HCT116 (cell line): Measurements from ENCODE around the gene RPH3AL. TPM values are rescaled to one million over a fixed set of nuclear protein-coding genes. Genes with fewer than 3 reads are reported as not detected.

Experiments
- ATAC-seq: fragments of 200-7000 bp; cut with Tn5 transposase; 2 replicates; pipeline ENCODE4 v1.9.1; 2020; ENCODE audit warnings: mild to moderate bottlenecking, moderate library complexity
- BruUV-seq: library from RNA; stranded (reverse); fragments of 400-500 nt; replicated peaks from 2 replicates; lab custom pipeline; 2021; lab: Mats Ljungman, UMichigan
- CTCF ChIA-PET: fragments of 300-600 bp; sonication (Branson Sonifier 250); formaldehyde crosslinking; loops from one replicate; lab custom pipeline; 2021; ENCODE audit warnings: antibody characterized with exemption; lab: Charles Lee
- POLR2A ChIA-PET: fragments of 300-600, 350-600 bp; sonication (Branson Sonifier 250); formaldehyde crosslinking; loops from one replicate; lab custom pipeline; 2021; ENCODE audit warnings: antibody characterized with exemption; lab: Charles Lee
- RAD21 ChIA-PET, 2 experiments: fragments of 300-600 bp; sonication (Branson Sonifier 250); formaldehyde crosslinking; loops; one replicate each; lab custom pipeline; 2023; ENCODE audit warnings: low total read pairs in 2 of 2; ENCODE audit not compliant: uncharacterized antibody in 2 of 2, unreplicated experiment in 2 of 2, low non-redundant PET in 1 of 2; lab: Charles Lee
- DNase-seq: peaks from one replicate; pipeline ENCODE4 v3.0.0-alpha.2; 2010; ENCODE audit warnings: low read depth, low spot score
- H2AFZ ChIP-seq: fragments of 200-600 bp; shearing (Covaris generic), sonication (generic); 2 replicates; pipeline ENCODE4 v1.6.1; 2017; ENCODE audit warnings: low read depth, mixed run types, mixed read lengths, antibody characterized with exemption, low read length; ENCODE audit not compliant: poor library complexity, severe bottlenecking
- H3K27ac ChIP-seq: 2 replicates; pipeline ENCODE4 v1.5.1; 2012; ENCODE audit warnings: low read depth, low read length
- H3K27me3 ChIP-seq: fragments of 200-600 bp; sonication (generic); 2 replicates; pipeline ENCODE4 v1.6.1; 2016; ENCODE audit warnings: mixed run types, low read length, mixed read lengths; ENCODE audit not compliant: insufficient read depth
- H3K36me3 ChIP-seq, 2 experiments: fragments of 200-500 bp in 1 of 2; fragments of 200-600 bp in 1 of 2; sonication (Bioruptor generic) in 1 of 2; sonication (generic) in 1 of 2; 2 replicates each; pipeline versions ENCODE4 v1.5.1 to v1.6.1; 2014 to 2016; ENCODE audit warnings: low read length in 2 of 2, inconsistent platforms in 1 of 2, mixed read lengths in 1 of 2, mixed run types in 1 of 2; ENCODE audit not compliant: insufficient read depth in 2 of 2, control insufficient read depth in 1 of 2
- H3K4me1 ChIP-seq, 2 experiments: fragments of 200-600 bp in 1 of 2; sonication (generic) in 1 of 2; 2 replicates each; pipeline versions ENCODE4 v1.5.1 to v1.6.1; 2012 to 2017; ENCODE audit warnings: low read length in 2 of 2, inconsistent platforms in 1 of 2, mild to moderate bottlenecking in 1 of 2, mixed read lengths in 1 of 2, mixed run types in 1 of 2, moderate library complexity in 1 of 2; ENCODE audit not compliant: insufficient read depth in 2 of 2, control insufficient read depth in 1 of 2
- H3K4me2 ChIP-seq: fragments of 200-600 bp; sonication (generic); 2 replicates; pipeline ENCODE4 v1.6.1; 2017; ENCODE audit warnings: mixed run types, low read length, mixed read lengths
- H3K4me3 ChIP-seq, 2 experiments: fragments of 200-600 bp in 1 of 2; sonication (generic) in 1 of 2; replicated peaks in 1 of 2; 2 replicates each; pipeline ENCODE4 v1.5.1; 2011 to 2016; ENCODE audit warnings: low read length in 2 of 2, control low read depth in 1 of 2, low read depth in 1 of 2, mild to moderate bottlenecking in 1 of 2, mixed read lengths in 1 of 2, mixed run types in 1 of 2
- H3K79me2 ChIP-seq: fragments of 200-600 bp; sonication (generic); 2 replicates; pipeline ENCODE4 v1.6.1; 2017; ENCODE audit warnings: mild to moderate bottlenecking, mixed run types, low read length, moderate library complexity, mixed read lengths; ENCODE audit not compliant: insufficient read depth
- H3K9ac ChIP-seq: fragments of 200-600 bp; sonication (generic); 2 replicates; pipeline ENCODE4 v1.6.1; 2016; ENCODE audit warnings: low read length, mixed read lengths
- H3K9me2 ChIP-seq: fragments of 200-600 bp; sonication (generic), shearing (Covaris generic); 2 replicates; pipeline ENCODE4 v1.6.1; 2017; ENCODE audit warnings: mixed run types, mild to moderate bottlenecking, moderate library complexity; ENCODE audit not compliant: insufficient read depth
- H3K9me3 ChIP-seq, 2 experiments: fragments of 200-500 bp in 1 of 2; fragments of 200-600 bp in 1 of 2; sonication (Bioruptor generic) in 1 of 2; sonication (generic) in 1 of 2; 2 replicates each; pipeline ENCODE4 v1.6.1; 2014 to 2017; ENCODE audit warnings: low read length in 2 of 2, mixed read lengths in 2 of 2, inconsistent platforms in 1 of 2, low read depth in 1 of 2, mild to moderate bottlenecking in 1 of 2, mixed run types in 1 of 2, moderate library complexity in 1 of 2; ENCODE audit not compliant: control insufficient read depth in 1 of 2, insufficient read depth in 1 of 2
- H4K20me1 ChIP-seq: fragments of 200-600 bp; sonication (generic), shearing (Covaris generic); 2 replicates; pipeline ENCODE4 v1.6.1; 2017; ENCODE audit warnings: mixed run types, mild to moderate bottlenecking, moderate library complexity; ENCODE audit not compliant: insufficient read depth
- CBX3 ChIP-seq: IDR thresholded peaks from 2 replicates; pipeline ENCODE4 v1.6.1; 2012; ENCODE audit warnings: low read depth
- CEBPB ChIP-seq: IDR thresholded peaks from 2 replicates; pipeline ENCODE4 v1.6.1; 2012; ENCODE audit warnings: low read depth
- EGR1 ChIP-seq: IDR thresholded peaks from 2 replicates; pipeline ENCODE4 v1.6.1; 2012; ENCODE audit warnings: low read depth
- ELF1 ChIP-seq: IDR thresholded peaks from 2 replicates; pipeline ENCODE4 v1.6.1; 2012; ENCODE audit warnings: low read depth, borderline replicate concordance
- EZH2 ChIP-seq: fragments of 200-600 bp; sonication (generic); IDR thresholded peaks from 2 replicates; pipeline ENCODE4 v1.6.1; 2017; ENCODE audit warnings: antibody characterized with exemption, mixed run types
- EZH2phosphoT487 ChIP-seq: fragments of 200-600 bp; IDR thresholded peaks from 2 replicates; pipeline ENCODE4 v1.6.1; 2018; ENCODE audit warnings: antibody characterized with exemption, borderline replicate concordance
- FOSL1 ChIP-seq: IDR thresholded peaks from 2 replicates; pipeline ENCODE4 v1.6.1; 2012; ENCODE audit warnings: low read depth
- POLR2A ChIP-seq: IDR thresholded peaks from 2 replicates; pipeline ENCODE4 v1.7.0; 2011; ENCODE audit warnings: borderline replicate concordance; ENCODE audit not compliant: insufficient read depth, insufficient read length; ENCODE audit errors: extremely low read depth
- RAD21 ChIP-seq: IDR thresholded peaks from 2 replicates; pipeline ENCODE4 v1.6.1; 2012; ENCODE audit warnings: low read depth, mild to moderate bottlenecking
- SIN3A ChIP-seq: IDR thresholded peaks from 2 replicates; pipeline ENCODE4 v1.6.1; 2012; ENCODE audit warnings: low read depth
- SRF ChIP-seq: IDR thresholded peaks from 2 replicates; pipeline ENCODE4 v1.6.1; 2012; ENCODE audit warnings: low read depth
- TCF7L2 ChIP-seq: IDR thresholded peaks from 2 replicates; pipeline ENCODE4 v1.7.0; 2011; ENCODE audit warnings: borderline replicate concordance, inconsistent platforms; ENCODE audit not compliant: insufficient read depth, insufficient read length; ENCODE audit errors: extremely low read depth
- YY1 ChIP-seq: IDR thresholded peaks from 2 replicates; pipeline ENCODE4 v1.6.1; 2011; ENCODE audit warnings: low read length, low read depth, moderate library complexity, mild to moderate bottlenecking; ENCODE audit not compliant: insufficient replicate concordance; ENCODE audit errors: extremely low read depth
- ZFX ChIP-seq: fragments of 450-650 bp; IDR thresholded peaks from 2 replicates; pipeline ENCODE4 v1.6.1; 2017
- ZNF274 ChIP-seq: fragments of 200-500 bp; sonication (Bioruptor generic); IDR thresholded peaks from 2 replicates; pipeline ENCODE4 v1.6.1; 2014; ENCODE audit warnings: mild to moderate bottlenecking, low read depth, low read length, inconsistent platforms
- intact Hi-C: fragments of 100-400 bp; cut with micrococcal nuclease; formaldehyde crosslinking; loops from 2 replicates; pipeline ENCODE4 v1.10.0; 2022
- total RNA-seq: library from RNA; stranded (reverse); gene quantifications from one replicate; pipeline ENCODE4 v1.2.1, GENCODE V29; 2021; ENCODE audit not compliant: unreplicated experiment
- TF ChIP-seq, protein P1 (sequence below): IDR thresholded peaks from 2 replicates; pipeline ENCODE4 v1.6.1; 2012; ENCODE audit warnings: low read depth
- TF ChIP-seq, protein P2 (sequence below), 3 experiments: fragments of 200-600 bp in 1 of 3; sonication (generic) in 1 of 3; IDR thresholded peaks in 2 of 3; conservative IDR thresholded peaks in 1 of 3; 2 replicates each; pipeline ENCODE4 v1.5.1; 2012 to 2017; ENCODE audit warnings: low read depth in 2 of 3, low read length in 2 of 3, antibody characterized with exemption in 1 of 3, borderline replicate concordance in 1 of 3, control low read depth in 1 of 3, mild to moderate bottlenecking in 1 of 3, mixed read lengths in 1 of 3, mixed run types in 1 of 3, moderate library complexity in 1 of 3; ENCODE audit not compliant: insufficient read depth in 1 of 3

RPH3AL gene
- total RNA-seq, 1 experiment from 2014 or later = 17.0 TPM

DNA sequence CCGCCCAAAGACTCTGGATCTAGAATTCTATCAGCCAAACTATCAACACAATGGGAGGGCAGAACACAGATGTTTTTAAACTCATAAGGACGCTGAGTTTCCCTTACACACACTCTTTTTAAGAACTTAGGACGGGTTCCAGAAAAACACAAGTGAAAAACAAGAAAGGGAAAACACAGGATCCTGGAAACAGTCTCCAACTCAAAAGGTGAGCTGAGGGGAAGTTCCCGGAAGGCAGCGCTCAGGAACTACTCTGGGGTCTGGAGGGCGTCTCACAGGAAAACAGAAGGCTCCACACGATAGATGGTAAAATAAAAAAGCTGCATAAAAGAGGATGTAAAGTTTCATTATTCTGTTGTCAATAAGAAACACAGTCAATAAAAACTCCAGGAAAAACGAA is 91.0 kb downstream of the RPH3AL start:
- Histone ChIP-seq H3K9me3 (no peaks in the 10 kb centered on the region; a peak in 1 of 4 replicates), H3K27ac (no peak overlapping the region), H3K9ac (no peak overlapping the region), H3K36me3 (peaks cover 0 to 7% of the 10 kb centered on the region in 2 experiments; a peak in 1 of 4 replicates), H3K4me1 (no peaks in the 10 kb centered on the region), H3K27me3 (no peaks in the 10 kb centered on the region), H3K9me2 (no peaks in the 10 kb centered on the region), H2AFZ (no peak overlapping the region), H3K4me2 (no peak overlapping the region), H3K79me2 (no peaks in the 10 kb centered on the region), H4K20me1 (no peaks in the 10 kb centered on the region), H3K4me3 (no peak overlapping the region)
- ChIA-PET CTCF (no interaction called here), POLR2A (no interaction called here), RAD21 (no interaction called here)
- no peak for DNase-seq
- intact Hi-C loops = no loop called here
- TF ChIP-seq SRF = no peak
- TF ChIP-seq ZFX = no peak
- no peak for TF ChIP-seq EZH2
- no peak for TF ChIP-seq SIN3A
- TF ChIP-seq, protein P1, sequence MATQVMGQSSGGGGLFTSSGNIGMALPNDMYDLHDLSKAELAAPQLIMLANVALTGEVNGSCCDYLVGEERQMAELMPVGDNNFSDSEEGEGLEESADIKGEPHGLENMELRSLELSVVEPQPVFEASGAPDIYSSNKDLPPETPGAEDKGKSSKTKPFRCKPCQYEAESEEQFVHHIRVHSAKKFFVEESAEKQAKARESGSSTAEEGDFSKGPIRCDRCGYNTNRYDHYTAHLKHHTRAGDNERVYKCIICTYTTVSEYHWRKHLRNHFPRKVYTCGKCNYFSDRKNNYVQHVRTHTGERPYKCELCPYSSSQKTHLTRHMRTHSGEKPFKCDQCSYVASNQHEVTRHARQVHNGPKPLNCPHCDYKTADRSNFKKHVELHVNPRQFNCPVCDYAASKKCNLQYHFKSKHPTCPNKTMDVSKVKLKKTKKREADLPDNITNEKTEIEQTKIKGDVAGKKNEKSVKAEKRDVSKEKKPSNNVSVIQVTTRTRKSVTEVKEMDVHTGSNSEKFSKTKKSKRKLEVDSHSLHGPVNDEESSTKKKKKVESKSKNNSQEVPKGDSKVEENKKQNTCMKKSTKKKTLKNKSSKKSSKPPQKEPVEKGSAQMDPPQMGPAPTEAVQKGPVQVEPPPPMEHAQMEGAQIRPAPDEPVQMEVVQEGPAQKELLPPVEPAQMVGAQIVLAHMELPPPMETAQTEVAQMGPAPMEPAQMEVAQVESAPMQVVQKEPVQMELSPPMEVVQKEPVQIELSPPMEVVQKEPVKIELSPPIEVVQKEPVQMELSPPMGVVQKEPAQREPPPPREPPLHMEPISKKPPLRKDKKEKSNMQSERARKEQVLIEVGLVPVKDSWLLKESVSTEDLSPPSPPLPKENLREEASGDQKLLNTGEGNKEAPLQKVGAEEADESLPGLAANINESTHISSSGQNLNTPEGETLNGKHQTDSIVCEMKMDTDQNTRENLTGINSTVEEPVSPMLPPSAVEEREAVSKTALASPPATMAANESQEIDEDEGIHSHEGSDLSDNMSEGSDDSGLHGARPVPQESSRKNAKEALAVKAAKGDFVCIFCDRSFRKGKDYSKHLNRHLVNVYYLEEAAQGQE = no peak
- no peak for TF ChIP-seq CBX3
- TF ChIP-seq POLR2A = no peak
- no peak for TF ChIP-seq RAD21
- TF ChIP-seq, protein P2, sequence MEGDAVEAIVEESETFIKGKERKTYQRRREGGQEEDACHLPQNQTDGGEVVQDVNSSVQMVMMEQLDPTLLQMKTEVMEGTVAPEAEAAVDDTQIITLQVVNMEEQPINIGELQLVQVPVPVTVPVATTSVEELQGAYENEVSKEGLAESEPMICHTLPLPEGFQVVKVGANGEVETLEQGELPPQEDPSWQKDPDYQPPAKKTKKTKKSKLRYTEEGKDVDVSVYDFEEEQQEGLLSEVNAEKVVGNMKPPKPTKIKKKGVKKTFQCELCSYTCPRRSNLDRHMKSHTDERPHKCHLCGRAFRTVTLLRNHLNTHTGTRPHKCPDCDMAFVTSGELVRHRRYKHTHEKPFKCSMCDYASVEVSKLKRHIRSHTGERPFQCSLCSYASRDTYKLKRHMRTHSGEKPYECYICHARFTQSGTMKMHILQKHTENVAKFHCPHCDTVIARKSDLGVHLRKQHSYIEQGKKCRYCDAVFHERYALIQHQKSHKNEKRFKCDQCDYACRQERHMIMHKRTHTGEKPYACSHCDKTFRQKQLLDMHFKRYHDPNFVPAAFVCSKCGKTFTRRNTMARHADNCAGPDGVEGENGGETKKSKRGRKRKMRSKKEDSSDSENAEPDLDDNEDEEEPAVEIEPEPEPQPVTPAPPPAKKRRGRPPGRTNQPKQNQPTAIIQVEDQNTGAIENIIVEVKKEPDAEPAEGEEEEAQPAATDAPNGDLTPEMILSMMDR (IDR thresholded peaks at IDR 0.05 in 2 of 3, conservative IDR thresholded peaks at IDR 0.05 in 1 of 3; ENCODE audit: borderline replicate concordance in 1 of 3, insufficient read depth in 1 of 3, low read depth in 2 of 3, low read length in 2 of 3) = no peak
- no peak for TF ChIP-seq YY1
- TF ChIP-seq ZNF274 = no peak
- no peak for TF ChIP-seq EZH2phosphoT487
- TF ChIP-seq TCF7L2 = no peak
- TF ChIP-seq CEBPB = no peak
- TF ChIP-seq FOSL1 = no peak
- no peak for TF ChIP-seq ELF1
- TF ChIP-seq EGR1 = no peak
- ATAC-seq = no peak
- no TSS peak for BruUV-seq
